ENCODE data around the gene CDK19.
"Not testable (repeated sequence)": the region's sequence is repeated elsewhere in the genome, so short reads cannot be mapped to it uniquely, and the experiment has no call there.

The CDK19 gene

DNA sequence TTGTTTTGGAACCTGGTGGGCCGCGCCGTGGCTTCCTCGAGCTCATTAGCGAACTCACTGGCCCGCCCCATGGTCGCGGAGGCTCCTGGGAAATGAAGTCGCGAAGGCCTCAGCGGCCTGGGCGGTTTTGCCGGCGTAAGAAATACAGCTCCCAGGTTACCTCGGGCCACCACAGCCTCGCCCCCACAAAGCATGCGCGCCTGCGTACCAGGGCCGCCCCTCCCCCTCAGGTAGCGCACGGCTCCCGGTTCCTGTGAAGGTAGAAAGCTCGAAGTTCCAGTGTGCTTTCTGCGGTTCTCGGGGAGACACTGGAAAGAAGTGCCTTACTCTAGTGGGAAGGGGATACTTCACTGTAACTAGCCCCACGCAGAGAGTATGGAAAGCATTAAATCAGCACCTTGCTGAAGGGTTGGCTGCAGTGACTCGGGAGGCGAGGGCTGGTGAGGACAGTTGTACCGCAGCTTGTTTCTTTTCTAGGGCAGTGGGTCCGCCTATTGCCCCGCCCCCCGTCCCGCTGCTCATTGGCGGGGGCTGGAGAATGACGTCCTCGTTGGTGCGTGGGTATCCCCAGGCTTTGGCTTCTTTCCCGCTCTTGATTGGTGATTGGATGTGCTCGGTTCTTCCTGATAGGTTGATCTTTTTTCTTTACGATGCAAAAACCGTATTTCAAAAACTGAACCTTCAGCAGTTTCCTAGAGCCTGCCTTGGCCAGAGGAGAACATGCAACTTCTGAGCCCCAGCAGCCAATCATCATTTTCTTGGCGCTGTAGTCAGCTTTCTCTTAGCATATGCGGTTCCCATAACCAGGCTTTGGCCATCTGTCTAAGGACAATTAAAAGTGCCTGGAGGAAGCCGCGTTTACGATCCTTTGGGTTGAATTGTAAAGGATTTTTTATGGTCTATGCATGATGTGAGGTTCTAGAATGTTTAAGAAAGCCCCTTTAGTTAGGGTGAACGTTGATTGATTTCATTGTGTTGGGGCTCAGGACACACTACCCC lies at the start of gene CDK19:
CDK19 (minus strand) TSS at position 59 of the 999 bp plus-strand sequence. CDS start 333 bp downstream, outside the sequence.
- peak; percentile 94 to 97 for DNase-seq

DNA sequence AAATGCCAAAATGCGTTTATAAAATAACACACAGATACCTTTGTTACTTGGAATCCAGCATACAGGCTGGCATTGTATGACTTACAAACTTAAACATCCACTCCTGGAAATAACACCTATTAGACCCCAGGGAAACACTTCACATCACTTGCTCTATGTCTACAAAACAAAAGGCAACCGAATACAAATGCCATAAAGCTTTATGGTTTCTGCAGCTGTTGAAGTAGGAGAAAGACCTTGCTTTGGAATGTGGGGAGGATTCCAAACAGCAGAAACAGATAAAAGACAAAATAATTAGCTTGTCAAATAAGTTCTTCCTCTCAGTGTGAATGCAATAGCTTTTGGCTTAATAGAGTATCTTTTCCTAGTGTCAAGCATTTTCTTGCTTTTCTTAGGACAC lies 49.6 kb upstream of the CDK19 start:
- DNase-seq, result no peak

DNA sequence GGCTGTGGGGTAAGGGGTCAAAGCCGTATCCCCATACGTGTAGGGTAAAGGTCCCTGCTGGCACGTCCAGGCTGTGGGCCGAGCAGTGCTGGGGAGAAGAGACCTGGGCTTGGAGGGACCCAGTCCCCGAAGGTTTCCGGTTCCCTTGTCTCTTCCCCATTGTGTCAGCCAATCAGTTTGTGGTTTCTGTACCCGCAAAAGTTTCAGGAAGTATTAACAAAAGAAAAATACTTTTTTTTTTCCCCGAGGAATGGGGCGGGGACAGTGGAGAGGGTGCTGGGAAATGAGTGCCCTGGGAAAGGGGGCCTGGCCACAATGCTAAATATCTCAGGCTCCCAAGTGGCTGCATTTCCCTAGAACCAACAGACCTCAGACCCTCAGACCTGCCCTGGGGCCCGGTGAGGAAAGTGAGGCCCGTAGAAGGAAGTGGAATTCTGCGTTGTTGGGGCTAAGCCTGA lies 44.1 kb upstream of the CDK19 start:
- no peak for DNase-seq

DNA sequence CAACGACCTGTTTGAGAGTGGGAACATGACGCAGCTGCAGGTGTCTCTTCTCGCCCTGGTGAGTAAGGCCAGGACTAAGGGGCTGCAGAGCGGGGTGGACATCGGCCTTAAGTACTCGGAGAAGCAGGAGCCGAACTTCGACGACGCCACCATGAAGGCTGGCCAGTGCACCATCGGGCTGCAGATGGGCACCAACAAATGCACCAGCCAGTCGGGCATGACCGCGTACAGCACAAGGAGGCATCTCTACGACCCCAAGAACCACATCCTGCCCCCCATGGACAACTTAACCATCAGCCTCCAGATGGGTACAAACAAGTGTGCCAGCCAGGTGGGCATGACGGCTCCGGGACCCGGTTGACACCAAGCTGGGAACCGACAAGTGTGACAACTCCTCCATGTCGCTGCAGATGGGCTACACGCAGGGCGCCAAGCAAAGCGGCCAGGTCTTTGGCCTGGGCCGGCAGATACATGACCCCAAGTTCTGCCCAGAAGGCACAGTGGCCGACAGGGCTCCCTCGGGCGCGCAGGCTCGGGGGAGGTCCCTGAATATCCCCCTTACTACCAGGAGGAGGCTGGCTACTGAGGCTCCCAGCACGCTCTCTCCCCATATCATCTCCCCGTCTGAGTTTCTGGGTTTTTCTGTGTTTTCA lies 43.4 kb upstream of the CDK19 start:
- DNase-seq, result no peak

DNA sequence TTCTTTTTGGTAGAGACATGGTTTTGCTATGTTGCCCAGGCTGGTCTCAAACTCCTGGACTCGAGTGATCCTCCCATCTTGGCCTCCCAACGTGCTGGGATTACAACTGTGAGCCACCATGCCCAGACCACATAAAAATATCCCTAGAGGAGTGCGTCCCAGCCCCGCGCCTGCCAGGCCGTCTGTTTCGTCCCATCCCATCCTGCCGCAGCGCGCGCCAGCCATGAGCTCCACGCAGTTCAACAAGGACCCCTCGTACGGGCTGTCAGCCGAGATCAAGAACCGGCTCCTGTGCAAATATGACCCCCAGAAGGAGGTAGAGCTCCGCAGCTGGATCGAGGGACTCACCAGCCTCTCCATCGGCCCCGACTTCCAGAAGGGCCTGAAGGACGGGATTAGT lies 42.7 kb upstream of the CDK19 start:
- DNase-seq, result no peak

DNA sequence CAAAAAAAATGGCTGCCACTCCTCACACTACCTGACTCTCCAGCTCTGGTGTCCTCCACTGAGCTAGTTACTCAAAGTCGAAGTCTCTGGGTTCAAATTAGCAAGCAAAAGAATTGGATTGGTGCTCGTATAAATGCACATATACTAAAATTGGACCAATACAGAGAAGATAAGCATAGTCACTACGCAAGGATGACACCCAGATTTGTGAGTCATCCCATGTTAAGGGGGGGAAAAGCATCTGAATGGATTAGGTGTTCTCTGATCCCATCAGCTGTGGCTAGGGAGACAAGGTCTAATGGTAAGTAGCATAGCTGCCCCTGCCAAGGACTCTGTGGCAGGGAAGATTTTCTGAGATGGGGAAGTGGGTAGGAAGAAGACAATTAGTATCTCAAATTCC lies 41.0 kb upstream of the CDK19 start:
- no peak for DNase-seq

DNA sequence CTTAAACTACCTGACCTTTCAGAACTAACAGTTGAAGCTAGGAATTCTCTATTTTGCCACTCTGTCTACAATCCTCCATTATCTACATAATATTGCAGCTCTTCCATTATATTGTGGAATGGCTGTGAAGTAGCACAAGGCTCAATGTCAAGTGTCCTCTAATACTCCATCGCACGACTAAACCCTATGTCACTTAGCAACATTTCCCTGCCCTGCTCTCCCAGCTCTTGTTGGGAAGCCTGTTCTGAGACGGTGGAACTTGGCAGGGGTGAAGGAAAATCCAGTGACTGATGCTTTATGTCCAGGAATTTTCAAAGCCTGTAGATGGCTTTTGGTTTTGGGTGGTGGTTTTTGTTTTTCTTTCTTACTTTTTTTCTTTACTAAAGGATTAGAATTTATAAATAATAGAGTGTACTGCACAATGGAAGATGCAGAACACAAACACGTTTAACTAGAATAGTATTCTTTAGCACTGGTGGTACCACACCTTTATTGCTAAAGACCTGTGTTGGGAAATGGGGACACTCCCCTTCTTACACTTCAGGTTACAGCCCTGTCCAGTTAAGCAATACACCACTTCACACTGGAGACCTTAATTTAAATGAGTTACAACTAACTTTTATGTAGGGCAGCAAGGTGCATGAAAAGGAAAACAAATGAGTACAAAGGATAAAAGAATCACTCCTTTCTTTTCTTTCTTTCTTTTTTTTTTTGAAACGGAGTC lies 38.6 kb upstream of the CDK19 start:
- no peak for DNase-seq

DNA sequence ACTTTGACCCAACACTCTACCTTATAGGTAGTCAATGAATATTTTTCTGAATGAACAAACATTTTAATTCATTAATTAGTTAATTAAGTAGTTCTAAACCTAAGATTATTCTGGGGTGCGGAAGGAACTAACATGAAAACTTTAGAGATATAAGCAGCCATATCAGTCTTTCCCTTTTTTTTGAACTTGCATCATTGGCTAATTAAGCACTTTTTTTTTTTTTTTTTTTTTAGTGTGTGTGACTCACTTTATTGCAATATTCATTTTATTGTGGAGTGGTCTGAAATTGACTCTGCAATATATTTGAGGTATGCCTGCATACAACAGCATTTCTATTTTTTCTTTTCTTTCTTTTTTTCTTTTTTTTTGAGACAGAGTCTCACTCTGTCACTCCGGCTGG lies 37.5 kb upstream of the CDK19 start:
- DNase-seq, result no peak

DNA sequence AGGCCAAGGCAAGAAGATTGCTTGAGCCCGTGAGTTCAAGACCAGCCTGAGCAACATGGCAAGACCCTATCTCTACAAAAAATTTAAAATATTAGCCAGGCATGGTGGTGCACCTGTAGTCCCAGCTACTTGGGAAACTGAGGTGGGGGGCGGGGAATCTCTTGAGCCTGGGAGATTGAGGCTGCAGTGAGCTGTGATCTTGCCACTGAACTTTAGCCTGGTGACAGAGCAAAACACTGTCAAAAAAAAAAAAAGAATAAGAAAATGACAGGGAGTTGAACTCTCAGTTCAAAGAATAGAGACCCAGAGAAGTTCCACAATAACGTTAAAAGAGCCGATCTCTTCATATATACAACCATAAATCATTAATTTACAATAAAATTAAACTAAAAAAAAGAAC lies 34.5 kb upstream of the CDK19 start:
- no peak for DNase-seq

DNA sequence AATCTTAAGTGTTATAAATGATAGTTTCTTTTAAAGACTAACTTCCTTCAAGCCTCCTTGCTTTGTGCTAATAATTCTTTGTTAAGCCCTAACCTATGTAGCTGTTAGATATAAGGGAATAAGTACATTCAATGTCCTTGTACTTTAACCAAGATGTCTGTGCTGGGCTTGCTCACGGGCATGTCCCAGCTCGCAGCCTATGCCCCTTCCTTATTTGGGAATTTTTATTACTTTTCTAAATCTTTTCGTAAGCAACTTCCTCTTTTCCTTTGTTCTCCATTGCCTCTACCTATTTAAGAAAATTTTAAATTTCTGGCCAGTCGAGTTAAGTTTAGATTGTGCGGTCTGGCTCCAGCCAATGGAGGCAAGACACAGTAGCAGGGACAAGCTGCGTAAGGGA lies 26.0 kb upstream of the CDK19 start:
- no peak for DNase-seq

DNA sequence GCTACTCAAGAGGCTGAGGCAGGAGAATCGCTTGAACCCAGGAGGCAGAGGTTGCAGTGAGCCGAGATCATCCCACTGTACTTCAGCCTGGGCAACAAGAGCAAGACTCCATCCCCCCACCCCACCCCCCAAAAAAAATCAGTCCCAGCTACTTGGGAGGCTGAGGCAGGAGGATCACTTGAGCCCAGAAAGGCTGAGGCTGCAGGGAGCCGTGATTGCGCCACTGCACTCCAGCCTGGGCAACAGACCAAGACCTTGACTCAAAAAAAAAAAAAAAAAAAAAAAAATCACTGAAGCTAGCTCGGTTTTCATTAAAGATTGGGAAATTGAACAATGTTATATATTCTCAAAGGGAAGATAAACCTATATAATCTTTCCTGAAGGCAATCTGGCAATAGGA lies 20.5 kb upstream of the CDK19 start:
- not testable (repeated sequence) for DNase-seq

DNA sequence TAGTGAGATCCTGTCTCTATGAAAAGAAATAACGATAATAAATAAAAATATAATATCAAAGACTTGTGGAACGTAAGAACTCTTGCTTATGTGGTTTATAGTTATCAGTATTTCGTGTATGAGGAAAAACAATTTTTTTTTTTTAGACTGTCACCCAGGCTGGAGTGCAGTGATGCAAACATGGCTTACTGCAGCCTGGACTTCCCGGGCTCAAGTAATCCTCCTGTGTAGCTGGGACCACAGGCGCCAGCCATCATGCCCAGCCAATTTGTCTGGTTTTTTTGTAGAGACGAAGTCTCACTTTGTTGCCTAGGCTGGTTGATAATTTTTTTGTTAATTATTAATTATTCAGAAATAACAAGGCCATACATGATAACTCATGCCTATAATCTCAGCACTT lies 18.6 kb upstream of the CDK19 start:
- no peak for DNase-seq

DNA sequence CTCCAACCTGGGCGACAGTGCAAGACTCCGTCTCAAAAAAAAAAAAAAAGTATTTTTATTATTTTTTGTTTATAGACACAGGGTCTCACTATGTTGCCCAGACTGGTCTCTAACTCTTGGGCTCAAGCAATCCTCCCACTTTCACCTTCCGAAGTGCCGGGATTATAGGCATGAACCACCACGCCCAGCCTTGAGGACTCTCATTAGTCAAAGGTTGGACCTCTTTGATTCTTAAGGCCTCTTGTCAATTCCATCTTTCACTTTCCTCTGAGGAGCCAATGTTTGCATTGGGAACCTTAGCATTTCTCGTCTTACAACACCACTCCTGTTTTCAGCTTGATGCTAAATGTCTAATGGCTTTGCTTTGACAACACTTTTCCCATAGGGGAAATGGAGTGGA lies 16.1 kb upstream of the CDK19 start:
- DNase-seq, result no peak

DNA sequence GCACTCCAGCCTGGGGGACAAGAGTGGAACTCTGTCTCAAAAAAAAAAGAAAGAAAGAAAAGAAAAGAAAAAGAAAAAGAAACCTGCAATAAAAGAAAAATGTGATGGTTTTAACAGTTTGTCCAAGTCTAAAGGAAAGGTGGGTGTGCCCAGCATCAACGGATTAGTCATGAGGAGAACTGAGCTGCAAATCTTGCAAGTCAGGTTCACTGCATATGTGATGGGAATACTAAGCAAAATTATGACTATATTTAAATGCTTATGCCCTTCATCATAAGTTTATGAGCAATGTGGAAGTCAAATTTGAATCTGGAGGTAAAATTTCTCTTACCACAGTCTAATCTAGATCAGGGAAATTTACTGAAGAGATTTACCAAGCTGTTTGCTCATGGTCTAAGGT lies 13.1 kb upstream of the CDK19 start:
- DNase-seq, result no peak

DNA sequence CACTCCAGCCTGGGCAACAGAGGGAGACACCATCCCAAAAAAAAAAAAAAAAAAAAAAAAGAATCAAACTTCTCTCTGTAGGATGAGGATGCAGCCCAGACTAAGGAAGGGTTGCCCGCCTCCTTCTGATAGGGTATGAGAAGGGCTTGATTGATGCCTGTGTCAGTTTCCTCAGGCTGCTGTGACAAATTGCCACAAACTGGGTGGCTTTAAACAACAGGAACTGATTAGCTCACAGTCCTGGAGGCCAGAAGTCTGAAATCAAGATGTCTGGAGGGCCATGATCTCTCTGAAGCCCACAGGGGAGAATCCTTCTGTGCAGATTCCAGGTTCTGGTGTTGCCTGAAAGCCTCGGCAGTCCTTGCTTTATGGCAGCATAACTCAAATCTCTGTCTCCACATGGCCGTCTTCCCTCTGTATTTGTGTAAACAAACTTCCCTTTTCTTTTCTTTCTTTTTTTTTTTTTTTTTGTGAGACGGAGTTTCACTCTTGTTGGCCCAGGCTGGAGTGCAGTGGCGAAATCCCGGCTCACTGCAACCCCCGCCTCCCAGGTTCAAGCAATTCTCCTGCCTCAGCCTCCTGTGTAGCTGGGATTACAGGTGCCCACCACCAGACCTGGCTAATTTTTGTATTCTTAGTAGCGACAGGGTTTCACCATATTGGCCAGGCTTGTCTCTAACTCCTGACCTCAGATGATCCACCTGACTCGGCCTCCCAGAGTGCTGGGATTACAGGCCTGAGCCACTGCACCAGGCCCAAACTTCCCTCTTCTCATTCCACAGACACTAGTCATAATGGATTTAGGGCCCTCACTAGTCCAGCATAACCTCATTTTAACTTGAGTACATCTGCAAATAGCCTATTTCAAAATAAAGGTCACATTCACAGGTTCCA lies 11.2 kb upstream of the CDK19 start:
- no peak for DNase-seq

DNA sequence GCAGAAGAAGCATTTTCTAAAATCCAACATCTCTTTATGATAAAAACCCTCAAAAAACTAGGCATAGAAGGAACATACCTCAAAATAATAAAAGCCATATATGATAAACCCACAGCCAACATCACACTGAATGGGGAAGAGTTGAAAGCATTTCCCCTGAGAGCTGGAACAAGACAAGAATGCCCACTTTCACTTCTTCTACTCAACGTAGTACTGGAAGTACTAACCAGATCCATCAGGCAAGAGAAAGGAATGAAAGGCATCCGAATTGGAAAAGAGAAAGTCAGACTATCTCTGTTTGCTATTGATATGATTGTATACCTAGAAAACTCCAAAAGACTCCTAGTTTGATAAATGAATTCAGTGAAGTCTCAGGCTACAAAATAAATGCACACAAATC lies 7.9 kb upstream of the CDK19 start:
- DNase-seq, result no peak

DNA sequence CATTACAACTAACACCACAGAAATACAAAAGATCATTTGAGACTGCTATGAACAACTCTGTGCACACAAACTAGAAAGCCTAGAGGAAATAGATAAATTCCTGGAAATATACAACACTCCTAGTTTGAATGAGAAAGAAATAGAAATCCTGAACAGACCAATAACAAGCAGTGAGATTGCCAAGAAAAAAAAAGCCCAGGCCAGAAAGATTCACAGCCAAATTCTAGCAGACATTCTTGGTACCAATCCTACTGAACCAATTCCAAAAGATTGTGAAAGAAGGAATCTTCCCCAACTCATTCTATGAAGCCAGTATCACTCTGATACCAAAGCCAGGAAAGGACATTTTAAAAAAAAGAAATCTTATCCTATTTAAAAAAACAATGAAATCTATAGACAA lies 7.0 kb upstream of the CDK19 start:
- DNase-seq, result no peak

DNA sequence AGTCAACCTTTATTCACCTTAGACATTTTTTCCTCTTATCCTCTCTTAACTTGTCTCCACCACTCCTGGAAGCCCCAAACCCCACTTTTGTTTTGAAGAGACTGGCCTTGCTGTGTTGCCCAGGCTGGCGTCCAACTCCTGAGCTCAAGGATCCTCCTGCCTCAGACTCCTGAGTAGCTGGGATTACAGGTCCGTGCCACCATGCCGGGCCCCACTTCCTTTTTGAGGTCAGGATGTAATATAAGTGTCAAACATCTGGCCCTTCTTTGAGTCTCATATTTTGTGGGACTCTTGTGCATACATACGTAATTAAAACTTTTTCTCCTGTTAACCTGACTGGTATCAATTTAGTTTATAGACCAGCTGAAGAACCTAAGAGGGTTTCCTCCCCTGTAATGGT lies 1.4 kb upstream of the CDK19 start:
- peak in 1 of 2 donors; percentile 2 for DNase-seq

DNA sequence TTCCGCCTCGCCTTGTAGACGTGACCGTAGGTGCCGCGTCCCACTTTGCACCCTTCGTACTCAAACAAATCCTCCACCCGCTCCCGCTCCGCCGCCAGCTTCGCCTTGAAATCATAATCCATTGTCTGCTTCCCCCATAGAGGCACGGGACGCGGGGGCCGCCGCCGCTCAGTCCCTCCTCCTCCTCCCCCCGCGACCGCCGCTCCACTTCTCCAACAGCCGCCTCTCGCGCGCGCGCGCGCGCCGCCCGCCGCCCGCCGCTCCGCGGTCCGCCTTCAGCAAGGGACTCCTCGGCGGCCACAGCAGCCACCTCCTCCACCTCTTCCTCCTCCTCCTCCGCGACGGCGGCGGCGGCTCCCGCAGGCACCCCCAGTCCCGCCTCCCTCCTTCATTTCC lies 256 bp downstream of the CDK19 start:
- DNase-seq, result no peak

DNA sequence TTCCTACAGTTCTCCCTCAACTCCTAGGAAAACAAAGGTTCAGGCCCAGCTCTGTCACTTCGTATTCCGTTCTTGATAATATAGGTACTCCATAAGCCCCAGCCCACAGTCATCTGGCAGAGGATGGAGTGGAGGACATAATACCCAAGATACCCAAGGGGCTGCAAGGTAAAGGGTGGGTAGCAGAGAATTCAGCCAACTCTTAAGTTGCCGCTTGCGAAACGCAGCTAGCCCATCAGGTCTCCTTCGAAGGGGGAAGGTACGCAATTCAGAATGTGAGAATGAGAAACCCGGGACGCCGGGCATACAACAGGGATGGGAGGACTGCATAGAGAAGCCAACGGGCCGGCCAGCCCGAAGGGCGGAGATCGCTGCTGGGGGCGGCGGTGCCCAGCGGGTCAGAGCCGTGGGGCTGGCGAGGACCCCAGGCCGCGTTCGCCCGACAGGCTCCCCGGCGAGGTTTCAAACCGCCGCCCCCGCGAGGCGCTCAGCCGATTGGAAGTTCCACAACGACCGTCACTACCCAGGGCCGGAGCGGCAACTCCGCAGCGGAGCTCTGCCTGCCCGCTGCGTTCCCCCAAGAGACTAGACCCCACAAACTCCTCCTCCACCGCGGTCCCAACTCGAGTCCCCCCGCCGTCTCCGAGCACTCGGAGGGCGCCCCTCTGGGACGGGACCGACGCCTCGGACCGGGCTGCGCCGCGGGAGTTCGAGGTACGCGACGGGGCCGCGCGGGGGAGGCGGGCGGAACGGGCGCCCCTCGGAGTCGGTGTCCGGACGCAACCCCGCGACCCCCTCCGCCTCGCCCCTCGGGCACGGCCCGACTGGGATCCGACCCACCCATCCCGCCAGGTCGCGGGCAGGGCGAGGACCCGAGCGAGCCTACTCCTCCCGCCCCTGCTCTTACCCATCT lies 911 bp downstream of the CDK19 start:
- DNase-seq, result peak; percentile 51 to 52
